ENCODE measurements around the gene KLF3.

- TF ChIP-seq ATF3 (IDR thresholded peaks at IDR 0.05) = no peak
- TF ChIP-seq ATF3 (CRISPR knock-in tag; conservative IDR thresholded peaks at IDR 0.05) = no peak
- TF ChIP-seq NFRKB (IDR thresholded peaks at IDR 0.05; ENCODE audit: low read depth) = no peak
- no peak for TF ChIP-seq MLX (CRISPR knock-in tag; conservative IDR thresholded peaks at IDR 0.05)
- TF ChIP-seq PREB (CRISPR knock-in tag; IDR thresholded peaks at IDR 0.05) = no peak
- TF ChIP-seq POLR2AphosphoS5 (IDR thresholded peaks at IDR 0.05; ENCODE audit: control insufficient read depth, insufficient read depth, low read depth, low read length) = no peak
- no peak for TF ChIP-seq ZFP91 (CRISPR knock-in tag; IDR thresholded peaks at IDR 0.05)
- no peak for TF ChIP-seq FOXM1 (IDR thresholded peaks at IDR 0.05; ENCODE audit: low read depth)
- TF ChIP-seq FOXM1 (CRISPR knock-in tag; IDR thresholded peaks at IDR 0.05; ENCODE audit: low read depth) = no peak
- TF ChIP-seq EP300 (IDR thresholded peaks at IDR 0.05; ENCODE audit: low read length) = no peak
- no peak for TF ChIP-seq KLF16 (IDR thresholded peaks at IDR 0.05)
These were observed 13.0 kb downstream of the KLF3 start for GRCh38 chr4:38676986-38677385.

All from K562 (cell line).